ENCODE data around the gene EDEM2.
"Not testable (repeated sequence)": the region's sequence is repeated elsewhere in the genome, so short reads cannot be mapped to it uniquely, and the experiment has no call there.

Gene EDEM2

GRCh38 chr20:35085477-35086225 is 61.5 kb downstream of the EDEM2 start:
- DNase-seq: no peak

GRCh38 chr20:35084998-35085397 is 62.1 kb downstream of the EDEM2 start:
- no peak for DNase-seq

- DNase-seq: not testable (repeated sequence)
Measured at GRCh38 chr20:35080348-35080642, 66.8 kb downstream of the EDEM2 start.

- DNase-seq: no peak
Measured at GRCh38 chr20:35079472-35080347, 67.4 kb downstream of the EDEM2 start.

- DNase-seq: no peak
Measured at GRCh38 chr20:35077872-35078271, 69.3 kb downstream of the EDEM2 start.

GRCh38 chr20:35077341-35077740 is 69.8 kb downstream of the EDEM2 start:
- DNase-seq: no peak

GRCh38 chr20:35071436-35072153 is 75.5 kb downstream of the EDEM2 start:
- DNase-seq: not testable (repeated sequence)

- no peak for DNase-seq
Measured at GRCh38 chr20:35066194-35066593, 80.9 kb downstream of the EDEM2 start.
